ENCODE measurements around the gene LSM4. TPM values are rescaled to one million over a fixed set of nuclear protein-coding genes. Genes with fewer than 3 reads are reported as not detected.

The LSM4 gene
- total and polyA plus RNA-seq, 2 of the 13 experiments (the other 11 are each of a cell fraction or from before 2014, with no cell fraction given) = 65.8 to 166 TPM

DNA sequence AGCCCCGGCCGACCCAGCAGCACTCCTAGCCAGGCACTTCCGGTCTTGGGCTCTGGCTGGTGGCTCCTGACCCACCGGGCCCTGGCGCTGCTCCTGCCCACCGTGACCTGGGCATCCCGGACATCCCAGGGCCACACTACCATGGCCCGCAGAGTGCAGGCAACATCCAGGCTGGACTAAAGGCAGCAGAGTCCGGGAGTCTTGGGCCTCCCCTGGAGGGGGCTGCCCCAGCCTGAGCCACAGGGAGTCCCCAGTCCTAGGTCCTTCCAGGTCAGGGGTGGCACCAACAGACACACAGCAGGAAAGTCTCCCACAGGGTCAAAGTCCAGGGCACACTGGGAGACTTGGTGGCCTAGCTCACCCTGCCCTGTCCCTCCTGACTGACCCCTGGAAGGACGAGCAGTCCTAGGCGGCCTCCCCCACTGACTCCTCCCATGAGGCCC is 10.8 kb downstream of the LSM4 start (continued):
- TF ChIP-seq, protein P1, sequence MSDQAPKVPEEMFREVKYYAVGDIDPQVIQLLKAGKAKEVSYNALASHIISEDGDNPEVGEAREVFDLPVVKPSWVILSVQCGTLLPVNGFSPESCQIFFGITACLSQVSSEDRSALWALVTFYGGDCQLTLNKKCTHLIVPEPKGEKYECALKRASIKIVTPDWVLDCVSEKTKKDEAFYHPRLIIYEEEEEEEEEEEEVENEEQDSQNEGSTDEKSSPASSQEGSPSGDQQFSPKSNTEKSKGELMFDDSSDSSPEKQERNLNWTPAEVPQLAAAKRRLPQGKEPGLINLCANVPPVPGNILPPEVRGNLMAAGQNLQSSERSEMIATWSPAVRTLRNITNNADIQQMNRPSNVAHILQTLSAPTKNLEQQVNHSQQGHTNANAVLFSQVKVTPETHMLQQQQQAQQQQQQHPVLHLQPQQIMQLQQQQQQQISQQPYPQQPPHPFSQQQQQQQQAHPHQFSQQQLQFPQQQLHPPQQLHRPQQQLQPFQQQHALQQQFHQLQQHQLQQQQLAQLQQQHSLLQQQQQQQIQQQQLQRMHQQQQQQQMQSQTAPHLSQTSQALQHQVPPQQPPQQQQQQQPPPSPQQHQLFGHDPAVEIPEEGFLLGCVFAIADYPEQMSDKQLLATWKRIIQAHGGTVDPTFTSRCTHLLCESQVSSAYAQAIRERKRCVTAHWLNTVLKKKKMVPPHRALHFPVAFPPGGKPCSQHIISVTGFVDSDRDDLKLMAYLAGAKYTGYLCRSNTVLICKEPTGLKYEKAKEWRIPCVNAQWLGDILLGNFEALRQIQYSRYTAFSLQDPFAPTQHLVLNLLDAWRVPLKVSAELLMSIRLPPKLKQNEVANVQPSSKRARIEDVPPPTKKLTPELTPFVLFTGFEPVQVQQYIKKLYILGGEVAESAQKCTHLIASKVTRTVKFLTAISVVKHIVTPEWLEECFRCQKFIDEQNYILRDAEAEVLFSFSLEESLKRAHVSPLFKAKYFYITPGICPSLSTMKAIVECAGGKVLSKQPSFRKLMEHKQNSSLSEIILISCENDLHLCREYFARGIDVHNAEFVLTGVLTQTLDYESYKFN (CRISPR knock-in tag; conservative IDR thresholded peaks at IDR 0.05) = 0 out of 2 replicates have a peak, but pooled peaks have one; percentile 33
- TF ChIP-seq ZNF850 (CRISPR knock-in tag; conservative IDR thresholded peaks at IDR 0.05) = no peak
- TF ChIP-seq CEBPB (IDR thresholded peaks at IDR 0.05; ENCODE audit: borderline replicate concordance, low read depth, low read length) = no peak
- TF ChIP-seq NR2F6 (IDR thresholded peaks at IDR 0.05) = no peak; the same call in 1 of the 2 replicates
- peak; percentile 32; the same call in 1 of the 2 replicates for TF ChIP-seq NR2F6 (CRISPR knock-in tag; IDR thresholded peaks at IDR 0.05)
- TF ChIP-seq TBX3 (IDR thresholded peaks at IDR 0.05; ENCODE audit: borderline replicate concordance) = no peak
- TF ChIP-seq, protein P2, sequence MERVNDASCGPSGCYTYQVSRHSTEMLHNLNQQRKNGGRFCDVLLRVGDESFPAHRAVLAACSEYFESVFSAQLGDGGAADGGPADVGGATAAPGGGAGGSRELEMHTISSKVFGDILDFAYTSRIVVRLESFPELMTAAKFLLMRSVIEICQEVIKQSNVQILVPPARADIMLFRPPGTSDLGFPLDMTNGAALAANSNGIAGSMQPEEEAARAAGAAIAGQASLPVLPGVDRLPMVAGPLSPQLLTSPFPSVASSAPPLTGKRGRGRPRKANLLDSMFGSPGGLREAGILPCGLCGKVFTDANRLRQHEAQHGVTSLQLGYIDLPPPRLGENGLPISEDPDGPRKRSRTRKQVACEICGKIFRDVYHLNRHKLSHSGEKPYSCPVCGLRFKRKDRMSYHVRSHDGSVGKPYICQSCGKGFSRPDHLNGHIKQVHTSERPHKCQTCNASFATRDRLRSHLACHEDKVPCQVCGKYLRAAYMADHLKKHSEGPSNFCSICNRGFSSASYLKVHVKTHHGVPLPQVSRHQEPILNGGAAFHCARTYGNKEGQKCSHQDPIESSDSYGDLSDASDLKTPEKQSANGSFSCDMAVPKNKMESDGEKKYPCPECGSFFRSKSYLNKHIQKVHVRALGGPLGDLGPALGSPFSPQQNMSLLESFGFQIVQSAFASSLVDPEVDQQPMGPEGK (CRISPR knock-in tag; IDR thresholded peaks at IDR 0.05) = peak; percentile 29; the same call in 1 of the 2 replicates
- no peak for TF ChIP-seq ZNF501 (CRISPR knock-in tag; IDR thresholded peaks at IDR 0.05)
